ENCODE data around the gene TOM1L2. TPM values are rescaled to one million over a fixed set of nuclear protein-coding genes. Genes with fewer than 3 reads are reported as not detected.
"Not testable (repeated sequence)": the region's sequence is repeated elsewhere in the genome, so short reads cannot be mapped to it uniquely, and the experiment has no call there.

Gene TOM1L2
- total RNA-seq, 1 experiment from 2014 or later: 8.8 TPM

DNA sequence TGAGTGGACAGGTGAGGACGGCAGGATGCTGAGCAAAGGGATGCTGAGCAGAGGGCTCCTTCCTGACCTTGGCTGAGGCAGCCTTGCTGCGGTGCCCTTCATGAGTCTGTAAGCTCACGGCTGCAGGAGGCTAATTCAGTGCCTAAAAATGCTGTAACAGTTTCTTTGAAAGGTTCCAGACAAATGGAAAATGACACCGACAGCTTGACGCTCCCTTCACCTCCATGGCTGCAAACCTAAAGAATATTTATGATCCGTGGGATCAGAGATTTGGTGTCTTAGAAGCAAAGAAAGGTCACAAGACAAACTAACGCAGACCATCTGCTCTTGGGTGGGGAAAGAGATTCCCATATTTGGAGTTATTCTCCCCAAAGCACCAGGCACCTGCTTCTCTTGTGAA lies 28.0 kb downstream of the TOM1L2 start:
- no peak for DNase-seq (ENCODE audit: low spot score)

DNA sequence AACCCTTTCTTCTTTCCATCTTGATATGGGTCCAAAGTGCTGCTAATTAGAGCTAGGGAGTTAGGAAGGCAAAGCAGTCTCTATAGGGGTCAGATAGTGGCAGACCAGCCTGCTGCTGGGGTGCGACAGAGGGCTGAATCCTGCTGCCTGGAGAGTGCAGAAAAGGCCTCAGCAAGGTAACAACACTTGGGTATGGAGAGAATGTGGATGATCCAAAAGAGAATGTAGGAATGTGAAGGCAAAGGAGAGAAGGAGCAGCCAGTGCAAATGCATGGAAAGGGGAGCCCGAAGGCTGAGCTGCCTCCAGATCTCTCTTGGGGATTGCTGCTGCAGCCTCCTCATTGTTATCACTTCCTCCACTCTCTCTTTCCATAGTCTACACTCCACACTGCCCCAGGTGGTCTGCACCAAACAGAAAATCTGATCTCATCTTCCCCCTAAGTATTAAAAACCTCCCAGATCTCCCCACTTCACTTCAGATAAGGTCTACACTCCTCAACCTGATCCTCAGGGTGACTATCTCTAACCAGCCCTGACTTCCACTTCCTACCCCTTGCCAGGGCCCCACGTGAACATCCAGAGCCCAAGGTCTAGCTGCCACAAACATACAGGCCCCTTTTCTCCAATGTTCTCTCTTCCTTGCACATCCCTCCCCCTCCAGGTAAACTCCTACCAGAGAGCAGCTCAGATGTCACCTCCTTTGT lies 28.8 kb downstream of the TOM1L2 start:
- no peak for DNase-seq (ENCODE audit: low spot score)

DNA sequence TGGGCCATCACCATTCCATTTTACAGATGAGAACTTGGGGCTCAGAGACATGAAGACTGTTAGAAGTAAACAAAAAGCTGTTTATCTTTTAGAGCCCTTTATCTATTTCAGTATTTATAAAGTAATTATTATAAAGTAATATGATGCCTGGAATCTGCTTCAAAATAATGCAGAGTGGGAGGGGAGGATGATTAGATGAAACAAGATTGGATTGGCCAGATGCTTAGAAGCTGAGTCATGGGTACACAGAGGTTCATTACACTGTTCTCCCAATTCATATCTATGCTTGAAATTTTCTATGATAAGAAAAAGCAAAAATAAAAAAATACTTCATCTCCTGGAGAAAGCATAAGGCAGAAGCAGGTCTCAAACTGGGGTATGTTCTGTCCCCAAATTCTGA lies 29.4 kb downstream of the TOM1L2 start:
- DNase-seq (ENCODE audit: low spot score): no peak

DNA sequence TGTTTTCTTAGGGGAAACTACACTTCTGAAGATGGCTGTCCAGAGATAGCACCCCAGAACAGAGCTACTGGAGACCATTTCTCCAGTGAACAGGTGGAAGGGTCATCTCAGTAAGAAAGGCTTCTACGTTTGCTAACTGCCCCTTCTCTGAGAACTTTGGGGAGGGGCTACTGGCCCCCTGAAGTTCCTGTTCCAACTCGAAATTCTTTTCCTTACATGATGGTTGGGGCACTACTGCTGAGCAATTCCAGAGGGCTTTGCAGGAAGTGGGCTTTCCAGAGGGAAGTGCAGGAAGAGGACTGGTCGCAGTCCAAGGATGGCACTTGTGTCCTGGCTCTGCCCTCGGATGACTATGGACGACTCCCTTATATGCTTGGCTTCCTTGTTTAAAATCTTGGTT lies 31.2 kb downstream of the TOM1L2 start:
- DNase-seq (ENCODE audit: low spot score): no peak

DNA sequence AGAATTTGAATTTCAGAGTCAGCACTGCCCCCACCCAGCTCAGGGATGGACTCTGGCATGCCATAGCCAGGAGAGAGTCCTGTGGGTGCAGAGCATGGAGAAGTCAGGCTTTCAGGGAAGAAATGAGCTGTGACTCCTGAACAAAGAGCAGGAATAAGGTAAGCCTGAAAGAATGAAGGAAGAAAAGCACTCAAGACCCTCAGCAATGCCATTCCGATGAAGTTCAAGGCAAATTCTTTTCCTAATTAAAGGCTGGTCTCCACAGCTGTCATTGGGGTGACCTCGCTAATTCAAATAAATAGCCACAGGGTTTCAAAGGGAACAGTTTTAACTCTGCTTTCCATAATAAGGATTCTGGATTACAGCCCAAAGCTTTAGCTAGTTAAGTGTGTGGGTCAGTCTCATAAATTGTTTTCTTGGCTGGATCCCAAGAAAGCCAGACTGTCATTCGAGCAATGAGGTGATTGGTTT lies 31.7 kb downstream of the TOM1L2 start:
- DNase-seq (ENCODE audit: low spot score): no peak

DNA sequence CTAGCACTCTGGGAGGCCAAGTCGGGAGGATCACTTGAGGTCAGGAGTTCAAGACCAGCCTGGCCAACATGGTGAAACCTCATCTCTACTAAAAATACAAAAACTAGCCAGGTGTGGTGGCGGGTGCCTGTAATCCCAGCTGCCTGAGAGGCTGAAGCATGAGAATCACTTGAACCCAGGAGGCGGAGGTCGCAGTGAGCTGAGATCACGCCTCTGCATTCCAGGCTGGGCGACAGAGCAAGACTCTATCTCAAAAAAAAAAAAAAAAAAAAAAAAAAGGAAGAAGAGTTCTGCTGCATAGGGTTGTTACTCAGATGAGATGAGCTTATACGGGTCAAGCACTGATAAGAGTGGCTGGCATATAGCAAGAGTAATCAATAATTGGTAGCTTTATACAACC lies 32.3 kb downstream of the TOM1L2 start:
- not testable (repeated sequence) for DNase-seq (ENCODE audit: low spot score)

DNA sequence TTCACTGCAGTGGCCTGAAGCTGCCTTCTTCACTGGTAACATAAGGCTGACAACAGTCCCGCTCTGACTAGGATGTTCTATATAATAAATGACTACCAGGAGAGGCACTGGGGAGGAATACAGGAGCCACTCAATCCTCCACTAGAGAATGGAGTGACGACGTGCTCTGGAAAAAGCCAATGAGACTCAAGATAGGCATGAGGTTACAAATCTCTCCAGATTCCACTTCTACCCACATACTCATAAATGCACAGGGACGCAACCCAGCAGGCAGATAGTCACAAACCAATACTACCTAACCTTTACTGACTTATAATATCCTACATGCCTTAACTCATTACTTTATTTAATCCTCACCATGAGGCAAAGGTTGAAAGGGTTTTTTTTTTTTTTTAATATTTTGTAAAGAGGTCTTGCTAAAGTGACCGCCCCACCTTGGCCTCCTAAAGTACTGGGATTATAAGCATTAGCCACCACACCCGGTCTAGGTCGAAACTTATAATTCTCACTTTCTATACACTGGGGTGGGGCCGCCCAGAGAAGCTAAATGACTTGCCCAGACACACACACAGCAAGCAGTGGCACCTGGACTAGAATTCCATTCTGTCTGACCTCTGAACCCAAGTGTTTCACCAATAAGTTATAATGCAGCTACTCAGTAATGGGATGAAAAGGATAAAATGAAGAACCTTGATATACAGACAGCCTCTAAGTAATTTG lies 33.7 kb downstream of the TOM1L2 start:
- DNase-seq (ENCODE audit: low spot score): no peak

DNA sequence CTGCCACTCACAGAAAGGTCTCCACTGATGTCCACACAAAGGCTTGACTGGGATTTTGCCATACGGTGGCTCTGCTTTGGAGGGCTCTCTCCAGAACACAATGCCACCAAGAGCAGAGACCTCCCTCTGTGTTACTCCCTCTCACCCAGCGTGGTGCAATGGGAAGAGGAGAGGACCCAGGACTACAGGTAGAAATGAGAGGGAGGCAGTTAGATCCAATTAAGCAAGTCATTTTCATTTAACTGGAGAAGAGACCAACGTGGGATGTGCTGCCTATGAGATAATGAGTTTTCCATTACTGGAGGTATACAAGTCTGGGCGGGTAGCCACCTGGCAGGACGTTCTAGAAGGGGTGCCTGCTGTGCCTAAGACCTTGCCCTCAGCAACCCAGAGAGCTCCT lies 34.2 kb downstream of the TOM1L2 start:
- DNase-seq (ENCODE audit: low spot score): no peak

DNA sequence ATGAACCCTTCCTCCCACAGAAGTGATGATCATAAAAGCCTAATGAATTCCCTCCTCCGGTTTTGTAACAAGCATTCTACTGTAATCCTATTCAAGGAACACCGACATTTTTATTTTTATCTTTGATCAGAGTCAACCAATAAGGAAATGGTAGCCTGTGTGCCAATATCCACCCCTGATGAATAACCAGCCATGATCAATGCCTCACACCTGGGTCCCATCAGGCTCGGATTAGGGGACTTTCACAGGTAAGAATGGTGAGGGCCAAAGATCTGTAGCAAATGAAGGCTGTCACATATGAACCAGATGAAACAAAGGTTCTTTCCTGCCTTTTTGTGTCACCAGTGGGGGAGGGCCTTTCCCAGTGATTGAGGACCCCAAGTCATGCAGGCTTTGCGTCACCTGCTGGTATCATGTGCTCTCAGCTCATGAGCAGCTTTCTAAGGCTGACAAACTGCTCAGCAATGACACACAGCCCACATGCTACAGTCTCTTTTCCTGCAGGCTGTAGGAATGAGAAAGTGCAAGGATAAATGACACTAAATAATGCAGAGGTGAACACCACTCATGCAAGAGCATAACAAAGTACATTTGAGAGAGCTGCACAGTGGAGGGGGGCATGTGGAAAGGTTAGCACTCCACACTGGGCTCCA lies 34.9 kb downstream of the TOM1L2 start:
- no peak for DNase-seq (ENCODE audit: low spot score)

DNA sequence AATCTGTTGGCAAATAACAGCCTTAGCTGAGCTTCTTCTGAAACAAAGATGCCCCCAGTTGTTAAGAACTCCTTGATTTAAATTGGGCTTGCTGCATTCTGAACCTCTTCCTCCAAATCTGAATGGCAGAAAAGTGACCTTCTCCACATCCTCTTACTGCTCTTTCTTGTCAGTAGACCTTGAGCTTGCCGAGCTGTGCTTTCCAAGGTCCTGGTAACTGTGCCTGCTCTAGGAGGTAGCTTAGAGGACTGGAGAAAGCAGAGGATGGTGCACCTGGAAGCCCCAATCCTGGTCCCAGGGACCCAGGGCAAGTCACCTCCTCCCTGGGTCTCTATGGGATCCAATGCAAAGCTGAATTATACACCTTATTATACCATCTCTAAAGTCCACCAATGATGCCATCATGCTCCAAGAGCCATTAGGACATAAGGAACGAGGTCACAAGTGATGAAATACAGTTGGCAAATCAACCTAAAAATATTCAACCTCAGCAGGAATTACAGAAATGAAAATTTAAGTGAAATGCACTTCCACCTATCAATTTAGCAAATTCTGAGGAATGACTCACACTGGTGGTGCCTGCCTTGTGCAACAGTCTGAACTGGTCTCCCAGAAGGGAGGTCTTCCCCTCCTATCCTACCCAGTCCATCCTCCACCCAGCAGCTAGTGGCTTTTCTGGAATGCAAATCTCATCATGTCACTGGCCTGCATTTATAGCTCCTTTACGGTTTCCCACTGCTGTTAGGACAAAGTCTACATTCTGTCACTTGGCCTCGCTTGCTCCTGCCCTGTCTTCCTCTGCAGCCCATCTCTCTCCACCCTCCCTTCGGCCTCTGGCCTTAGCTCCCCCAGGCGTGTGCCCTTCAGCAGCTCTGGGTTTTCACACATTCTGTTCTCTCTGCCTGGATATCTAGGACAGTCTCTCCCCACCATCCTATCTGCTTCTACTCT lies 36.6 kb downstream of the TOM1L2 start:
- no peak for DNase-seq (ENCODE audit: low spot score)

DNA sequence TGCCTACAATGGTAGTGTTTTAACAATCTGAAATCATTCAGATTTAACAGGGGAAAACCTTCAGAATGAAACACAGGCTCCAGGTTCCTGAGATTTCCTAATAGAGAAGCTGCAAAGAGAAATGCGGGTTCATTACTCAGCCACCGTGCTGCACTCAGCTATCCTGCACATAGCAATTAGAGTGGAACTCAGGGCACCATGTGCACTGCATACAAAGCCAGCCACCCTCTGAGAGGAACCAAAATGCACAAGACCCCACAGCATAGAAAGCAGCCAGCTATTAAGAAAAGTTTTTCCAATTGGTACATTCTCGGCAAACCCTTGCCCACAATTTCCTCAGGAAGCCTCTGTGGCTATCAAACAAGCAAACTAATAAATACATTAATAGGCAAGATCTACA lies 37.4 kb downstream of the TOM1L2 start:
- no peak for DNase-seq (ENCODE audit: low spot score)

DNA sequence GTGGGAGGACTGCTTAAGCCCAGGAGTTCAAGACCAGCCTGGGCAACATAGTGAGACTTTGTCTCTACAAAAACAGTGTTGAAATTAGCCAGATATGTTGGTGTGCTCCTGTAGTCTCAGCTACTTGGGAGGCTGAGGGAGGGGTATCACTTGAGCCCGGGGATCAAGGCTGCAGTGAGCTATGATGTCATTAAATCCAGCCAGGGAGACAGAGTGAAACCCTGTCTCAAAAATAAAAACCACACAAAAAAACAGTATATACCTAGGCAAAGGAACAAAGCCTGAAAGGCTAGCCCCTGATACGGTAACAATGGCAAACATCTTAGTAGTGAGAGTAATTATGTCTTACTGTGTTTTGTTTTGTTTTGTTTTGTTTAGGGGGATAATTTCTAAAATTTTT lies 38.0 kb downstream of the TOM1L2 start:
- DNase-seq (ENCODE audit: low spot score): no peak

DNA sequence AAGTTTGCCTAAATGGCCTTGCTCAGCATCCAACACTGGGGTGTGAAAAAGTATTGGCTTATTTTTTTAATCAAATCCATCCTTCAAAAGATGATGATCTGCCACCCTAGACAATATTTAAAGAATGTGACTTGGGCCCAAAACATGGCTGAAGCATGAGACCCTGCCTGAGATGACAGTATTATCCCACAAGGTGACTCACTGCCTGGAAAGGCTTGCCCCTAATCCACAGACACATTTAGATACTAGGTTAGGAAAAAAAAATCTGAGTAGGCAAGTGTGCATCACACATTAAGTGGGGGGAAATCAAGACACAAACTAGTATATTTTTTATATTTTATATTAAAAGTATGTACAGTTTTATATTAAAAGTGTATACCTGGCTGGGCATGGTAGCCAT lies 38.4 kb downstream of the TOM1L2 start:
- no peak for DNase-seq (ENCODE audit: low spot score)

DNA sequence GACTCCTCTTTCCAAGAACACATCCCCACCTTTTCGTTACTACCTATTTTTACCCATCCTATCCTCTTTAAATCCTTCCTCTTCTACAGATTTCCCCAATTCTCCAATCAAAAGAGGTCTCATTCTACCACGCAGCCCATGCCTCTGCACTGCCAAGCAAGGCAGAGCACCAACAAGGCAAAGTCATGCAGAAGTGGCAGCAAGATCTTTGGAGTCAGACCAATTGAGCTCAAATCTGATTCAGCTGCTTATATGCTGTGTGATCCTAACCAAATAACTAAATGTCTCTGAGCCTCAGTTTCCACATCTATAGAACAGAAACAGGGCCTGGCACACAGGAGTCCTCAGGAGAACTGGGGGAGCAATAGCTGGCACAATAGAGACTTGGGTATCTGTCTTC lies 41.0 kb downstream of the TOM1L2 start:
- DNase-seq (ENCODE audit: low spot score): no peak

DNA sequence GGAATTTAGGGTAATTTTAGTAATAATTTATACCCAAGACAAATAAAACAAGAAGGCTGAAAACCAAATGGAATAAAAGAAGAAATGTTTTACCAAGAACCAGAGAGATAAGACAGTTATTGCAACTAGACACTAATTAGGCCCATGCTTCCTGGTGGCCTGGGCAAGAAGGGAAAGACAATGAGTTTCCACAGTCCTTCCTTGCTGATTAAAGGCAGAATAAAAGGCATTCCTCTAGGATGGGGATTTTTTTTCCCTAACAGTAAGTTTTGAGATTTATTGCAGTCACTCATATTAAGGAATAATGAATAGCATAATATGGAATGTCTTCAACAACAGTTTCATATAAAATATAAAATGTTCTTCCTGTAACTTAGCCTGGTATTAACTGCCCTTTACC lies 41.5 kb downstream of the TOM1L2 start:
- DNase-seq (ENCODE audit: low spot score): no peak

DNA sequence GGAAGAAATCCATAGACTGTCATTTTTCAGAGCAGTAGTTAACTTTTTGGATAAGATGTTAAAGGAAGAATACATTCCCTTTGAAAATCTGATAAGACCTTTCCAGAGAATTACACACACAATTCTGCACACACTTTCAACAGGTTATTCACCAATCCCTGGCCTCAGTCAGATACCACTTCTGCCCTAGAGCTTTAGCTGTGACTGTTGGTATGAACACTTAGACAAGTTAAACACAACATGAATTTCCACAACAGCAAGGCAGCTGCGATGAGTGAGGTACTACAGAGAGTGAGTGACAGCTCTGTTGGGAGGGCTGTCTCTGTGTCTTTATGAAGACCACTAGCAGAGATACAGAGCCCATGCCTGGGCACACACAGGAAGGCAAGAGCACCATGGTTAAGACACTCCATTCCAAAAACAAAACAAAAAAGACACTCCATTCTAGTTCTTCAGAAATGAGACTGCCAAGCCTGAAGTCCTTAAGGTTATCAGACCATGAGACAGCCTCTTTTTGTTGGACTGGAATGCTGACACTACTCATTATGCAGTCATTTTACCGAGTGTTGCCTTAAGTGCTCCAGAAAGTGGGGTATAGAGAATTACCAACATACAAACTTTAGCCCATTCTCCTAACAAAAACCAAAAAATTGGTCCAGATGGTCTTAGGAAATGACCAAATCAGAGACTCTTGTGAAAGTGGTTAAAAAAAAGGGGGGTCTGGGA lies 42.4 kb downstream of the TOM1L2 start:
- DNase-seq (ENCODE audit: low spot score): no peak

DNA sequence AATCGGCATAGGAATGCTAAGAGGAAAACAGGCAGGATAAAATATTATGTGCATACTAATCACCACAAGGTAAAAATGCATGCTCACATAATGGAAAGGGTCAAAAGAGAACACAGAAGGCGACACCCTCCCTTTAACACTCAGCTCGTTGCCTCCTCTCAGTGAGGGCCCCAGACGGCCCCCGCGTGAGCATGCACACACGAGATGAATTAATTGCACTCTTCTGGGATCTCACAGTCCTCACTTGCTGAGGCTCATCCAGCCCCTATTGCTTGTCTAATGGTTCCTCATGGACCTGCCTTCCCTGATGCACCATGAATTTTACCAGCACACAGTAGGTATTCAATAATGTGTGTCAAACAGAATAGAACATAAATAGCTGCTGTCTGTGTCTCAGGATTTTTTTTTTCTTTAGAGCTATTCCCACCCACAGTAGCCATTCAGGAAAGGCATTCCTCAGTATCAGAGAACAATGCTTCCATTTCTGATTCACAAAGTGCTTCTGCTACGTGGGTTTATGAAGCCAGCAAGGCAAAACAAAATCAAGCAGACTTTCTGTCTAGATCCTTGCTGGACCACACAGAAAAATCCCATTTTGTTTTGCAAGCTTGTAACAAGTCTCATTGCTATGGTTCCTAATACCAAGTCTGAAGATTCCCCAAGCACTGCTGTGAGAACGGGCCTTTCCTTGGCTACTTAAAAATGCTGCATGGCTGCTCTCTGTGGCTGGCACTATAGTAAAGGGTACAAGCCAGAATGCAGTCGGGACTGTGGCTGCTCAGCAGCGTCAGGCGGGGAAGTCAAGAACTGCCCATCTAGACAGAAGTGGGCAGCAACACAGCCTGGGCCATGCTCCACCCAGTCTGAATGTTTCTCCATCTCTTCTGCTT lies 43.6 kb downstream of the TOM1L2 start:
- no peak for DNase-seq (ENCODE audit: low spot score)

DNA sequence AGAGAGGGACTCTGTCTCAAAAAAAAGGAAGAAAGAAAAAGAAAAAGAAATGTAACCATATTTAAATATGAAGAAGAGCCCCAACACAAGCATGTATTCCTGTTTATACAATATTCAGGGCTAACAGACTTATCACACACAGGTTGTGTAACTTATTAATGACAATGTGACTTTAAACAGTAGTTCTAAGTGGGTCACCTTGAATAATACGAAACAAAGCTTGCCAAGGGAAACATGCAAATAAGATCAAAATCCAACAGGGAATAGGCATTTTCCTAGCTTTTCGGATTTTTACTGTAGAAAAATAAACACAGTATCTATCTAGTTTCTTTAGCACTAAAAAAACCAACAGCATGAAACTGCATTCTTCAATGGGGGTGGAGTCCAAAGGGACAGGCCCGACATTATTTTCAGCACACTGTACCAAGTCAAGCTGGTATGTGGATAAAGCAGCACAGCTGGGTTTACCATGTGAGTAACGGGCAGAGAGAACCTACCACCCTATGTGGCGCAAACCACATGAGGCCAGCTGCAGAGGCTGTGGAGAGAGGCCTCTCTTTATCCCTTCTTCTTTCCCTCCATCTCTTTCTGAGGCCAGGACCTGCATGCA lies 45.3 kb downstream of the TOM1L2 start:
- no peak for DNase-seq (ENCODE audit: low spot score)

DNA sequence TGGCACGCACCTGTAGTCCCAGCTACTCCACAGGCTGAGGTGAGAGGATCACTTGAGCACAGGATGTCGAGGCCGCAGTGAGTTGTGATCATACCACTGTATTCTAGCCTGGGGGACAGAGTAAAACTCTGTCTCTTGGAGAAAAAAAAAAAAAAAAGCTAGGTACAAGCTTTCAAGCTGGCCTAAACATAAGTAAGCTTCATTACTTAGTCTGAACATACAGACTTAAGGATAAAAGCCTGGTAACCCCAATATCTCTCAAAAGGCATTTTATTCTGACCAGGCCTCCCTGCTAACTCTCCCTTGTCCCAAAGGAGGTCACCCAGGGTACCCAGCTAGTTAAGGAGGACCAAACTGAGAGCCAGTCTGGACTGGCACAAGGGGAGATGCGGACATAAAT lies 46.2 kb downstream of the TOM1L2 start:
- DNase-seq (ENCODE audit: low spot score): no peak

DNA sequence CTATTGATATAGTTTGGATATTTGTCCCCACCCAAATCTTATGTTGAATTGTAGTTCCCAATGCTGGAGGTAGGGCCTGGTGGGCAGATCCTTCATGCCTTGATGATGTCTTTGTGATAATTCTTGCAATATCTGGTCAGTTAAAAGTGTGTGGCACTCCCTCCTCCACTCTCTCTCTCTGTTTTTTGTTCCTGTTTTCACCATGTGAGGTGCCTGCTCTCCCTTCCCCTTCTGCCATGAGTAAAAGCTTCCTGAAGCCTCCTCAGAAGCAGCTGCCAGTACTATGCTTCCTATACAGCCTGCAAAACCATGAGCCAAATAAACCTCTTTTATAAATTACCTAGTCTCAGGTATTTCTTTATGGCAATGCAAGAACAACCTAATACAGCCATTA lies 47.3 kb downstream of the TOM1L2 start:
- no peak for DNase-seq (ENCODE audit: low spot score)
